CD14-positive monocyte (primary cell): ENCODE results near the gene GLP1R. TPM values are rescaled to one million over a fixed set of nuclear protein-coding genes. Genes with fewer than 3 reads are reported as not detected.

Source experiments
- DNase-seq, 3 donors: peaks; one replicate each; pipeline ENCODE4 v3.0.0-alpha.2; 2011 to 2022
- H2AFZ ChIP-seq: 2 replicates; pipeline ENCODE4 v1.6.0; 2012; ENCODE audit warnings: mild to moderate bottlenecking, low read depth, low read length, inconsistent platforms; ENCODE audit not compliant: insufficient read depth, poor library complexity, severe bottlenecking
- H3K27ac ChIP-seq, 2 donors: 1 replicate in 1 of 2; 2 replicates in 1 of 2; pipeline ENCODE4 v1.5.1; 2012 to 2013; ENCODE audit warnings: low read length in 2 of 2, control low read depth in 1 of 2, inconsistent platforms in 1 of 2, low read depth in 1 of 2, mild to moderate bottlenecking in 1 of 2
- H3K27me3 ChIP-seq, 2 donors: one replicate each; pipeline versions ENCODE4 v1.6.0 to v1.6.1; 2011 to 2013; ENCODE audit warnings: low read length in 2 of 2; ENCODE audit not compliant: control insufficient read depth in 2 of 2, insufficient read depth in 2 of 2
- H3K36me3 ChIP-seq, 2 donors: replicated peaks in 1 of 2; 1 replicate in 1 of 2; 2 replicates in 1 of 2; pipeline versions ENCODE4 v1.5.1 to v1.6.1; 2012 to 2013; ENCODE audit warnings: low read length in 2 of 2, control low read depth in 1 of 2, inconsistent platforms in 1 of 2, mild to moderate bottlenecking in 1 of 2; ENCODE audit not compliant: insufficient read depth in 2 of 2, control insufficient read depth in 1 of 2
- H3K4me1 ChIP-seq, 2 donors: 1 replicate in 1 of 2; 2 replicates in 1 of 2; pipeline versions ENCODE4 v1.5.1 to v1.6.1; 2012 to 2013; ENCODE audit warnings: low read length in 2 of 2, control low read depth in 1 of 2, inconsistent platforms in 1 of 2, mild to moderate bottlenecking in 1 of 2, moderate library complexity in 1 of 2; ENCODE audit not compliant: insufficient read depth in 2 of 2, control insufficient read depth in 1 of 2
- H3K4me2 ChIP-seq: replicated peaks from 2 replicates; pipeline ENCODE3; 2012; ENCODE audit warnings: low read length, moderate library complexity, mild to moderate bottlenecking; ENCODE audit not compliant: poor library complexity, severe bottlenecking; ENCODE audit errors: extremely low read depth
- H3K4me3 ChIP-seq, 3 experiments: fragments of 200-600 bp in 1 of 3; sonication (generic) in 1 of 3; replicated peaks in 1 of 3; 1 replicate in 2 of 3; 2 replicates in 1 of 3; pipeline ENCODE4 v1.5.1; 2011 to 2013; ENCODE audit warnings: low read length in 3 of 3, mild to moderate bottlenecking in 3 of 3, control low read depth in 2 of 3, low read depth in 2 of 3, inconsistent platforms in 1 of 3, moderate library complexity in 1 of 3
- H3K79me2 ChIP-seq: 2 replicates; pipeline ENCODE4 v1.6.0; 2012; ENCODE audit warnings: mild to moderate bottlenecking, control low read depth, inconsistent platforms, low read length, moderate library complexity; ENCODE audit not compliant: insufficient read depth
- H3K9ac ChIP-seq: 2 replicates; pipeline ENCODE4 v1.6.0; 2017; ENCODE audit warnings: low read length, mild to moderate bottlenecking; ENCODE audit not compliant: insufficient read depth, poor library complexity, severe bottlenecking
- H3K9me3 ChIP-seq, 2 donors: replicated peaks in 1 of 2; 1 replicate in 1 of 2; 2 replicates in 1 of 2; pipeline versions ENCODE4 v1.5.1 to v1.6.1; 2012 to 2013; ENCODE audit warnings: low read length in 2 of 2, control low read depth in 1 of 2; ENCODE audit not compliant: control insufficient read depth in 1 of 2, insufficient read depth in 1 of 2
- H4K20me1 ChIP-seq: 2 replicates; pipeline ENCODE4 v1.6.0; 2012; ENCODE audit warnings: mild to moderate bottlenecking, low read length, control low read depth, moderate library complexity; ENCODE audit not compliant: insufficient read depth
- H3K27ac Mint-ChIP-seq, 7 donors: one replicate each; pipeline ENCODE4 v1.8.0; 2020; ENCODE audit warnings: mild to moderate bottlenecking in 7 of 7, mixed read lengths in 7 of 7, moderate library complexity in 6 of 7, inconsistent platforms in 2 of 7
- H3K27me3 Mint-ChIP-seq, 3 donors: one replicate each; pipeline ENCODE4 v1.8.0; 2021 to 2022; ENCODE audit warnings: low read depth in 3 of 3, mild to moderate bottlenecking in 3 of 3, mixed read lengths in 3 of 3, moderate library complexity in 3 of 3, inconsistent platforms in 1 of 3
- H3K36me3 Mint-ChIP-seq, 2 donors: one replicate each; pipeline ENCODE4 v1.8.0; 2020; ENCODE audit warnings: mixed read lengths in 2 of 2, inconsistent platforms in 1 of 2, mild to moderate bottlenecking in 1 of 2
- H3K4me1 Mint-ChIP-seq: one replicate; pipeline ENCODE4 v1.8.0; 2020; ENCODE audit warnings: mild to moderate bottlenecking, mixed read lengths
- H3K4me3 Mint-ChIP-seq, 2 donors: one replicate each; pipeline ENCODE4 v1.8.0; 2020; ENCODE audit warnings: mild to moderate bottlenecking in 2 of 2, mixed read lengths in 2 of 2, moderate library complexity in 1 of 2
- H3K9me3 Mint-ChIP-seq, 7 donors: one replicate each; pipeline ENCODE4 v1.8.0; 2020 to 2022; ENCODE audit warnings: mixed read lengths in 7 of 7, mild to moderate bottlenecking in 6 of 7, moderate library complexity in 6 of 7, inconsistent platforms in 2 of 7
- WGBS: methylation state at CpG from one replicate; pipeline ENCODE4 v1.1.5; 2013; ENCODE audit warnings: missing lambda C conversion rate; ENCODE audit not compliant: insufficient coverage; 5-methylcytosine and 5-hydroxymethylcytosine counted together
- intact Hi-C, 2 donors: fragments of 100-400 bp; cut with micrococcal nuclease; formaldehyde crosslinking; loops; one replicate each; pipeline versions ENCODE4 v1.15.0 to v1.15.1; 2023
- polyA plus RNA-seq, 3 donors: library from polyadenylated mRNA; depleted of rRNA in 1 of 3; unstranded in 2 of 3; stranded (reverse) in 1 of 3; fragments of 300-500 nt in 2 of 3; fragments of >200 nt in 1 of 3; fragmentation: Illumina TruSeq in 2 of 3; gene quantifications; 1 replicate in 2 of 3; 2 replicates in 1 of 3; pipeline ENCODE4 v1.2.3, GENCODE V29; 2012 to 2021
- TF ChIP-seq, protein P1 (sequence below): fragments of 200-600 bp; IDR thresholded peaks from one replicate; pipeline ENCODE4 v1.8.0; 2022; ENCODE audit warnings: antibody characterized with exemption, mild to moderate bottlenecking

The GLP1R gene
- polyA plus RNA-seq, 3 donors, result not detected

DNA sequence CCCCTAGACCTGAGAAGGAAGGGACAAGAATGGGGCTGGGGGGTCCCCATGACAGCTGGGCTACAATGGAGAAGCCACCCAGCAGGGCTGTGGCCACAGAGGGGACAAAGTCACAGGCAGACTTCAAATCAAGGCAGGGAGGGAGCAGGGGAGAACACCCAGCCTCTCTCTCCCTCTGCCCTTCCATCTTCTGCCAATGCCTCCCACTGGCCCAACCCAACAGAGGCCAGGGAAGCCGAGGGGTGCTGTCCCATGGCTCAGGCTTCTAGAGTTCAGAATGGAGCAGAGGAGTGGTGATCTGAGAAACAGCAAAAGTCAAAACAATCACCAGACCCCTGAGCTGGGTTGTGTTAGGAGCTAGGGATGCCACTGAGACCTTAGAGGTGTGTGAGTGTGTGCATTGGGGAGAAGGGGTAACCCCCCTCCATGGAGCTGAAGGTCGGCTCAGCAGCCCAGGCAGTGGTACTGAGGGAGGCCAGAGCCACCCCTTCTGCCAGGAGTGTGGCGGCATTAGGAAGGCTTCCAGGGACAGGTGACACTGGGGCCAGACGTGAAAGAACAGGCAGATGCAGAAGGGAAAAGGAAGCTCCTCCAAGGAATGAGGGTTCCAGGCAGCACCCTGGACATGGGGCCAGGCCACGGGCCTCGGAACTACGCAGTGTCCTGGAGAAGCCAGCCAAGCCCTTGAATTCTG lies 12.0 kb downstream of the GLP1R start:
- Histone ChIP-seq H3K4me3 (no peak overlapping the region), H2AFZ (no peak overlapping the region), H3K9me3 (no peaks in the 10 kb centered on the region), H3K27me3 (no peaks in the 10 kb centered on the region), H3K27ac (no peak overlapping the region), H3K4me1 (no peaks in the 10 kb centered on the region), H4K20me1 (no peaks in the 10 kb centered on the region), H3K36me3 (no peaks in the 10 kb centered on the region), H3K79me2 (no peaks in the 10 kb centered on the region), H3K4me2 (no peak overlapping the region), H3K9ac (no peak overlapping the region)
- Mint-ChIP-seq H3K27ac (peak overlapping the region in 1 of 7 donors; percentile 36), H3K9me3 (no peaks in the 10 kb centered on the region), H3K36me3 (no peaks in the 10 kb centered on the region), H3K4me3 (no peak overlapping the region), H3K27me3 (peaks cover 10 to 19% (median 11%) of the 10 kb centered on the region in 3 donors), H3K4me1 (no peaks in the 10 kb centered on the region)
- no peak for DNase-seq
- intact Hi-C loops, result no loop called here
- 92% methylated on average over 5 of the region's 7 CpGs for WGBS
- TF ChIP-seq, protein P1, sequence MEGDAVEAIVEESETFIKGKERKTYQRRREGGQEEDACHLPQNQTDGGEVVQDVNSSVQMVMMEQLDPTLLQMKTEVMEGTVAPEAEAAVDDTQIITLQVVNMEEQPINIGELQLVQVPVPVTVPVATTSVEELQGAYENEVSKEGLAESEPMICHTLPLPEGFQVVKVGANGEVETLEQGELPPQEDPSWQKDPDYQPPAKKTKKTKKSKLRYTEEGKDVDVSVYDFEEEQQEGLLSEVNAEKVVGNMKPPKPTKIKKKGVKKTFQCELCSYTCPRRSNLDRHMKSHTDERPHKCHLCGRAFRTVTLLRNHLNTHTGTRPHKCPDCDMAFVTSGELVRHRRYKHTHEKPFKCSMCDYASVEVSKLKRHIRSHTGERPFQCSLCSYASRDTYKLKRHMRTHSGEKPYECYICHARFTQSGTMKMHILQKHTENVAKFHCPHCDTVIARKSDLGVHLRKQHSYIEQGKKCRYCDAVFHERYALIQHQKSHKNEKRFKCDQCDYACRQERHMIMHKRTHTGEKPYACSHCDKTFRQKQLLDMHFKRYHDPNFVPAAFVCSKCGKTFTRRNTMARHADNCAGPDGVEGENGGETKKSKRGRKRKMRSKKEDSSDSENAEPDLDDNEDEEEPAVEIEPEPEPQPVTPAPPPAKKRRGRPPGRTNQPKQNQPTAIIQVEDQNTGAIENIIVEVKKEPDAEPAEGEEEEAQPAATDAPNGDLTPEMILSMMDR, result no peak

DNA sequence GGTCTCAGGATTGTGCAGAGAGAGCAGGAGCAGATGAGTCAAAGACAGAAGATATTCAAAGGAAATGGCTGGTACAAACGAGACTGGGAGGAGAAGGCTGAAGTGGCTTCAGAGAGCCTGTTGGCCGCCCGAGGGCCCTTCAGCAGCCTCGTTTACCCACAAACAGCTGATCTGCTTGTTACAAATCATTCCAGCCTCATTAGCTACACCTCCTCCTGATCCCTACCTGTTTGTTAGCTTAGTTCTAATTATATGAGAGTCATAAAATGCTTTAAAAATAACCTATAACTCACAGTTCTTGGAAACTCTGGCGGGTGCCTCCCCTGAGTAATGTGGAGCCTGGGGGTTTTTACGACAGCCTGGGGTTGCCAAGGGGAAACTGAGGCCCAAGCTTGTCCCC lies 12.6 kb downstream of the GLP1R start:
- H3K9ac ChIP-seq, result no peak overlapping the region
- Mint-ChIP-seq H3K36me3 (no peaks in the 10 kb centered on the region), H3K4me1 (no peaks in the 10 kb centered on the region), H3K9me3 (no peaks in the 10 kb centered on the region), H3K27ac (peak overlapping the region in 1 of 7 donors; percentile 36), H3K27me3 (peaks cover 11 to 19% (median 11%) of the 10 kb centered on the region in 3 donors), H3K4me3 (no peak overlapping the region)
- no peak overlapping the region for H3K27ac ChIP-seq
- H3K9me3 ChIP-seq, result no peaks in the 10 kb centered on the region
- H3K27me3 ChIP-seq, result no peaks in the 10 kb centered on the region
- H3K4me3 ChIP-seq, result no peak overlapping the region
- DNase-seq, result no peak
- WGBS, result no CpG with 5 or more reads among the region's 6 CpGs
- H3K36me3 ChIP-seq, result no peaks in the 10 kb centered on the region
- no peaks in the 10 kb centered on the region for H3K4me1 ChIP-seq
- TF ChIP-seq, protein P1, result no peak
- no peak overlapping the region for H2AFZ ChIP-seq
- H4K20me1 ChIP-seq, result no peaks in the 10 kb centered on the region
- intact Hi-C loops, result no loop called here
- no peak overlapping the region for H3K4me2 ChIP-seq
- H3K79me2 ChIP-seq, result no peaks in the 10 kb centered on the region
